ENCODE data around the gene RAB40C. TPM values are rescaled to one million over a fixed set of nuclear protein-coding genes. Genes with fewer than 3 reads are reported as not detected.
A peak's percentile ranks its signal among the peaks of the same experiment; 100 is the strongest.

The RAB40C gene
- total RNA-seq, 1 donor, result 11.2 TPM

DNA sequence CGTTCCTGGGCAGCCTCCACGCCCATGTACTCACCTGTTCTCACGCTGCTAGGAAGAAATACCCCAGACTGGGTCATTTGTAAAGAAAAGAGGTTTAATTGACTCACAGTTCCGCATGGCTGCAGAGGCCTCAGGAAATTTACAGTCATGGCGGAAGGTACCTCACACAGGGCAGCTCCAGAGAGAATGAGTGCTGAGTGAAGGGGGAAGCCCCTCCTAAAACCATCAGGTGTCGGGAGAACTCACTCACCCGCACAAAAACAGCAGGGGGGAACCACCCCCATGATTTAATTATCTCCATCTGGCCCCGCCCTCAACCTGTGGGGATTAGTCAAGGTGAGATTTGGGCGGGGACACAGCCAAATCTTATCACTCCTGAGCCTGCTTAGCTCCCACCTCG, 18.2 kb downstream of the RAB40C start:
- DNase-seq (ENCODE audit: insufficient read length, low spot score, missing footprints), result no peak
- Histone ChIP-seq H3K9me3 (ENCODE audit: low read depth, low read length) (no peaks in the 10 kb centered on the region), H3K4me1 (ENCODE audit: insufficient read depth, low read length) (no peaks in the 10 kb centered on the region), H3K4me2 (ENCODE audit: insufficient read depth, low read length) (no peak overlapping the region), H3K79me2 (ENCODE audit: insufficient read depth, low read length) (peaks cover 47% of the 10 kb centered on the region), H3K27me3 (ENCODE audit: insufficient read depth, low read length) (no peaks in the 10 kb centered on the region), H2AFZ (ENCODE audit: low read length) (no peak overlapping the region), H3K4me3 (ENCODE audit: insufficient read depth, low read length) (no peak overlapping the region), H4K20me1 (ENCODE audit: insufficient read depth, low read length) (peaks cover 39% of the 10 kb centered on the region), H3K36me3 (ENCODE audit: insufficient read depth, low read length) (no peaks in the 10 kb centered on the region), H3K27ac (ENCODE audit: low read depth, low read length) (no peak overlapping the region)
- TF ChIP-seq CTCF (IDR thresholded peaks at IDR 0.05; ENCODE audit: extremely low read depth, low read depth, low read length), result no peak

- Histone ChIP-seq H3K79me2 (ENCODE audit: insufficient read depth, low read length) (peaks cover 40% of the 10 kb centered on the region), H4K20me1 (ENCODE audit: insufficient read depth, low read length) (peaks cover 31% of the 10 kb centered on the region), H3K36me3 (ENCODE audit: insufficient read depth, low read length) (no peaks in the 10 kb centered on the region), H3K27ac (ENCODE audit: low read depth, low read length) (no peak overlapping the region), H3K4me1 (ENCODE audit: insufficient read depth, low read length) (no peaks in the 10 kb centered on the region), H3K9me3 (ENCODE audit: low read depth, low read length) (no peaks in the 10 kb centered on the region), H3K4me2 (ENCODE audit: insufficient read depth, low read length) (no peak overlapping the region), H3K27me3 (ENCODE audit: insufficient read depth, low read length) (no peaks in the 10 kb centered on the region), H3K4me3 (ENCODE audit: insufficient read depth, low read length) (no peak overlapping the region), H2AFZ (ENCODE audit: low read length) (no peak overlapping the region)
- no peak for DNase-seq (ENCODE audit: insufficient read length, low spot score, missing footprints)
- no peak for TF ChIP-seq CTCF (IDR thresholded peaks at IDR 0.05; ENCODE audit: extremely low read depth, low read depth, low read length)
Measured at GRCh38 chr16:609316-609715, 19.4 kb downstream of the RAB40C start.

DNA sequence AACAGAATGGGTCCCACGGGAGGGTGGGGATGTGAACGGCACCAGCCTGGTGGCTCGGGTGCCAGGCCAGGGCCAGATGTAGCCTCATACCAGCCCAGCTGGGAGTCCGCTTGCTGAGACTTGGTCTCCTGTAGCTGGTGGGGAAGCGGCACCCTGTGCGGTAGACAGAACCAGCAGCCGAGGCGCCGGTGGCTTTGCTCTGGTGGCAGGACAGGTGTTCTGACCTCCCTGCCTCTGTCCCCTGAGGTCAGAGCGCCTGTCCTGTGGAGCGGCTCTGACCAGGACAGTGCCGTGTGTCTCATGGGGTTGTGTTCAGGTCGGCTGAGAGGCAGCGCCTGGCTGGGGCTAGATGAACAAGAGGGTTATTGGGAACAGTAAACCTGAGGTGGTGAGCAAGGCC, 20.1 kb downstream of the RAB40C start:
- no peaks in the 10 kb centered on the region for H3K4me1 ChIP-seq (ENCODE audit: insufficient read depth, low read length)
- no peak for TF ChIP-seq CTCF (IDR thresholded peaks at IDR 0.05; ENCODE audit: extremely low read depth, low read depth, low read length)
- no peak overlapping the region for H3K4me3 ChIP-seq (ENCODE audit: insufficient read depth, low read length)
- no peak overlapping the region for H3K27ac ChIP-seq (ENCODE audit: low read depth, low read length)
- peaks cover 39% of the 10 kb centered on the region for H3K79me2 ChIP-seq (ENCODE audit: insufficient read depth, low read length)
- H4K20me1 ChIP-seq (ENCODE audit: insufficient read depth, low read length), result peaks cover 29% of the 10 kb centered on the region
- no peaks in the 10 kb centered on the region for H3K27me3 ChIP-seq (ENCODE audit: insufficient read depth, low read length)
- H3K9me3 ChIP-seq (ENCODE audit: low read depth, low read length), result no peaks in the 10 kb centered on the region
- no peak overlapping the region for H3K4me2 ChIP-seq (ENCODE audit: insufficient read depth, low read length)
- DNase-seq (ENCODE audit: insufficient read length, low spot score, missing footprints), result peak; percentile 45
- no peak overlapping the region for H2AFZ ChIP-seq (ENCODE audit: low read length)
- H3K36me3 ChIP-seq (ENCODE audit: insufficient read depth, low read length), result no peaks in the 10 kb centered on the region

DNA sequence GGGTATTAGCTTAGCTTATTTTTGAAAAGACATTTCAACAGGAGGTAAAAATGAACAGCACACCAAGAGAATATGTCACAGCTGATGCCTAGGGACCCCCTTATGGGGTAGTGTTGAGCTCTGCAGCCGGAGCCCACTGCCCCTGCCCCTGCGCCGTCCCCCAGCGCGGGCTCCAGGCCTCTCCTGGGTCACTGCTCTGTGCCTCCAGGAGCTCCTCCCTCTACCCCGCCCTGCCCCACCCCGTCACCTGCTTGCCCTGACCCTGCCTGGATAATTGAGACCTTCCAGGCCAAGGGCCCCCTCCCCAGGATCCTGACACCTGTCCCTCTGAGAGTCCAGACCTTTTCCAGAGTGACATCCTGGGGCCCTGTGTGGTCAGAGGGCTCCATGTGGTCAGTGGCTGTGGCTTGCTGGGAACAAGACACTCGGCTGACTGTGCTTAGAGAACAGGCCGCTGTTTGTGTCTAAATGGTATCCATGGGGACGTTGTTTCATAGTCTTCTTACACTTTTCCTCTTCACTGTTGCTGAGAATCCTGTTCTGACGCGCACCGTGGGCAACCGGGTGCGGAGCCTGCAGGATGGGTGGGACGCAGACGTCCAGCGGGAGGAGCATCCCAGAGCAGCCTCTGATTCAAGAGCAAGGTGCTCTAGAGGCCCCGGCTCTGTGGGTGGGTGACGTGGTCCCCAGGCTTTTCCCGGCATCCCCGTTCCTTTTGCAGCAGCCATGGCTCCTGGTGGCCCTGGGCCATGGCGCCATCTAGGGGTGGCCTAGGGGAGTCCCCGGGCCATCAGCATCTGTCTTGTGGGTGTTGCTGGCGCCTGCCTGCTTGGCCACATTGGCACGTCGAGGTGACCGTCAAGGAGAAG, 20.9 kb downstream of the RAB40C start:
- peak overlapping the region; percentile 15 for H3K4me3 ChIP-seq (ENCODE audit: insufficient read depth, low read length)
- TF ChIP-seq CTCF (IDR thresholded peaks at IDR 0.05; ENCODE audit: extremely low read depth, low read depth, low read length), result peak; percentile 53
- H3K9me3 ChIP-seq (ENCODE audit: low read depth, low read length), result no peaks in the 10 kb centered on the region
- peak overlapping the region; percentile 29 for H3K4me2 ChIP-seq (ENCODE audit: insufficient read depth, low read length)
- H3K36me3 ChIP-seq (ENCODE audit: insufficient read depth, low read length), result no peaks in the 10 kb centered on the region
- H3K4me1 ChIP-seq (ENCODE audit: insufficient read depth, low read length), result no peaks in the 10 kb centered on the region
- no peak overlapping the region for H3K27ac ChIP-seq (ENCODE audit: low read depth, low read length)
- H4K20me1 ChIP-seq (ENCODE audit: insufficient read depth, low read length), result peaks cover 26% of the 10 kb centered on the region
- peak; percentile 97 for DNase-seq (ENCODE audit: insufficient read length, low spot score, missing footprints)
- no peaks in the 10 kb centered on the region for H3K27me3 ChIP-seq (ENCODE audit: insufficient read depth, low read length)
- peaks cover 37% of the 10 kb centered on the region for H3K79me2 ChIP-seq (ENCODE audit: insufficient read depth, low read length)
- H2AFZ ChIP-seq (ENCODE audit: low read length), result peak overlapping the region; percentile 50
